HepG2 (cell line): ENCODE results near the gene NCMAP. TPM values are rescaled to one million over a fixed set of nuclear protein-coding genes. Genes with fewer than 3 reads are reported as not detected.

ENCODE experiments used
- DNMT1 ChIP-seq: sonication (generic); formaldehyde crosslinking; IDR thresholded peaks from 2 replicates; pipeline ENCODE4 v1.5.1; 2020; ENCODE audit warnings: mild to moderate bottlenecking, missing genetic modification reagents
- EP300 ChIP-seq, 3 experiments: sonication (generic) in 1 of 3; formaldehyde crosslinking in 1 of 3; IDR thresholded peaks; 2 replicates each; pipeline versions ENCODE4 v1.5.1 to v1.6.1; 2011 to 2020; ENCODE audit warnings: low read depth in 2 of 3, low read length in 2 of 3, borderline replicate concordance in 1 of 3, improper control_type of control experiment in 1 of 3, mild to moderate bottlenecking in 1 of 3, missing genetic modification reagents in 1 of 3, moderate library complexity in 1 of 3
- FOXA1 ChIP-seq, 2 experiments: fragments of 450-650 bp in 1 of 2; sonication (generic) in 1 of 2; formaldehyde crosslinking in 1 of 2; IDR thresholded peaks; 2 replicates each; pipeline versions ENCODE4 v1.4.0 to v1.6.1; 2016 to 2020; ENCODE audit warnings: missing genetic modification reagents in 1 of 2
- KLF12 ChIP-seq: sonication (generic); formaldehyde crosslinking; IDR thresholded peaks from 2 replicates; pipeline ENCODE4 v1.4.0; 2020; ENCODE audit warnings: missing genetic modification reagents, borderline replicate concordance
- MXD4 ChIP-seq: IDR thresholded peaks from 2 replicates; pipeline ENCODE4 v1.6.1; 2016; ENCODE audit warnings: mild to moderate bottlenecking, missing biosample characterization, missing genetic modification reagents
- NAIF1 ChIP-seq: sonication (generic); formaldehyde crosslinking; IDR thresholded peaks from 2 replicates; pipeline ENCODE4 v1.5.0; 2020; ENCODE audit warnings: mild to moderate bottlenecking, missing genetic modification reagents, borderline replicate concordance
- ONECUT2 ChIP-seq: sonication (generic); formaldehyde crosslinking; IDR thresholded peaks from 2 replicates; pipeline ENCODE4 v1.4.0; 2020; ENCODE audit warnings: missing genetic modification reagents
- PLRG1 ChIP-seq: fragments of 450-650 bp; conservative IDR thresholded peaks from 2 replicates; pipeline ENCODE4 v1.6.1; 2016
- RBM39 ChIP-seq: fragments of 200-400 bp; formaldehyde crosslinking; IDR thresholded peaks from one replicate; pipeline ENCODE4 v1.6.1; 2018; ENCODE audit warnings: antibody characterized with exemption, mild to moderate bottlenecking, low read depth, low read length; ENCODE audit not compliant: poor library complexity, severe bottlenecking
- SP1 ChIP-seq, 2 experiments: fragments of 450-650 bp in 1 of 2; sonication (generic) in 1 of 2; formaldehyde crosslinking in 1 of 2; IDR thresholded peaks; 2 replicates each; pipeline versions ENCODE4 v1.4.0 to v1.6.1; 2016 to 2020; ENCODE audit warnings: missing genetic modification reagents in 1 of 2
- SRY ChIP-seq: sonication (generic); formaldehyde crosslinking; IDR thresholded peaks from 2 replicates; pipeline ENCODE4 v1.8.0; 2022; ENCODE audit warnings: mild to moderate bottlenecking, missing genetic modification reagents
- ZNF253 ChIP-seq: sonication (generic); formaldehyde crosslinking; IDR thresholded peaks from 2 replicates; pipeline ENCODE4 v1.8.0; 2022; ENCODE audit warnings: mild to moderate bottlenecking, missing genetic modification reagents, borderline replicate concordance
- ZNF30 ChIP-seq: sonication (generic); formaldehyde crosslinking; IDR thresholded peaks from 2 replicates; pipeline ENCODE4 v1.5.0; 2020; ENCODE audit warnings: mild to moderate bottlenecking, missing genetic modification reagents
- ZNF557 ChIP-seq: sonication (generic); formaldehyde crosslinking; IDR thresholded peaks from 2 replicates; pipeline ENCODE4 v1.4.0; 2020; ENCODE audit warnings: missing genetic modification reagents
- polyA plus RNA-seq, 8 experiments: library from polyadenylated mRNA; depleted of rRNA in 3 of 8; stranded (reverse) in 7 of 8; unstranded in 1 of 8; fragments of >200 nt; fragmentation: Illumina TruSeq in 4 of 8; extraction: Trizol in 4 of 8; gene quantifications; 2 replicates each; pipeline versions ENCODE4 v1.2.1 to v1.2.3, GENCODE V29; 2011 to 2016; ENCODE audit warnings: low read depth in 4 of 8, missing spikeins in 1 of 8, mixed read lengths in 1 of 8; ENCODE audit not compliant: insufficient read depth in 1 of 8
- total RNA-seq, 5 experiments: library from RNA; depleted of rRNA; stranded (reverse); fragments of >200 nt; fragmentation: Illumina TruSeq; extraction: Trizol; gene quantifications; 2 replicates each; pipeline ENCODE4 v1.2.3, GENCODE V29; 2016; ENCODE audit warnings: low read depth in 1 of 5
- TF ChIP-seq, protein P1 (sequence below): sonication (generic); formaldehyde crosslinking; IDR thresholded peaks from 2 replicates; pipeline ENCODE4 v1.5.0; 2020; ENCODE audit warnings: missing genetic modification reagents, mild to moderate bottlenecking, borderline replicate concordance
- TF ChIP-seq, protein P2 (sequence below): IDR thresholded peaks from 2 replicates; pipeline ENCODE4 v1.4.0; 2020; ENCODE audit warnings: mild to moderate bottlenecking, missing genetic modification reagents
- TF ChIP-seq, protein P3 (sequence below): sonication (generic); formaldehyde crosslinking; IDR thresholded peaks from 2 replicates; pipeline ENCODE4 v1.9.0; 2021; ENCODE audit warnings: missing genetic modification reagents, borderline replicate concordance
- TF ChIP-seq, protein P4 (sequence below): sonication (generic); formaldehyde crosslinking; conservative IDR thresholded peaks from 2 replicates; pipeline ENCODE4 v1.4.0; 2020; ENCODE audit warnings: missing genetic modification reagents

NCMAP gene
- total and polyA plus RNA-seq, 2 of the 13 experiments (the other 11 are each of a cell fraction or from before 2014, with no cell fraction given): 2.7 to 20.0 TPM

DNA sequence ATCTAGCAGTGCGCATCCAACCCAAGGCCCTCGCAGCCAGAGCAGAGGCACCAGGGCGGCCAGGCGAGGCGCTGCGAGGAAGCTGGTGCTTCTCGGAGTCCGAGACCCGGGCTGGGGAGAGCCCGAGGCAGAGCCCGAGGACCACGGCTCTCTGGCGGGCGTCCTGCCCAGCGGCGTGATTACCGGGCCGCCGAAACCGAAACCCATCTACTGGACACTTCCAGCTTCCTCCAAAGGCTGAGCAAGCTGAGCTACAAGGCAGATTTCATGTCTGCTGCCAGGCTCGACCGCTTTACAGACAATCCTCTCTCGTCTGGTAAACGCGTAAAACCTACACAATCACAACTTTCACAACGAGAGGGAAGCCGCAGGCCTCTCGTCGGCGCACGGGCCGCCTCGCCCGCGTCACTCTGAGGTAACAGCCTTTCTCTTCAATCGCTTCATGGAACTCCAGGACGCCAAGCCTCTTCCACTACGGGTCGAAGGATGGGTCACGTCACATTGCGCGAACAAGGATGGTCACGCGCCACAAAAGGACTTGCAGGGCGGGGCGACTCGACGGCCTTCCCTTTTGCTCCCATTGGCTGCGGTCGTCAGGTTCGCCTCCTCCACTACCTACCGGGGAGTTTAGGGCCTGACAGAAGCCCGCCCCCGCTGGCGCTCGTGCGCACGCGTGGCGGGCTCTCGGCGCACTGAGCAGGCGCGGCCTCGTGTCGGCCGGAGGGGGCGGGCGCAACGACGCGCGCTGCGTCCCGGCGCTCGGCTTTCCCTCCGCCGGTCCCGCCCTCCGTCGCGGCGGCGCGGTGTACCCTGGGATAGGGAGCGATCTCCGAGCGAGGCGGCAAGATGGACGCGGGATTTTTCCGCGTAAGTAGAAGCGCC is 86.8 kb downstream of the NCMAP start, which contains the start of gene SRRM1 (continued):
- TF ChIP-seq, protein P1, sequence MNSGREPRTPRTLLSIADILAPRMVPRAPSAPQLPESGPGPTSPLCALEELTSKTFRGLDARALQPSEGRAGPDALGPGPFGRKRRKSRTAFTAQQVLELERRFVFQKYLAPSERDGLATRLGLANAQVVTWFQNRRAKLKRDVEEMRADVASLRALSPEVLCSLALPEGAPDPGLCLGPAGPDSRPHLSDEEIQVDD (CRISPR knock-in tag): no peak
- no peak for TF ChIP-seq SP1 (IDR thresholded peaks at IDR 0.05)
- peak; percentile 85 for TF ChIP-seq SP1 (CRISPR knock-in tag; IDR thresholded peaks at IDR 0.05)
- no peak for TF ChIP-seq RBM39
- TF ChIP-seq PLRG1: no peak
- peak; percentile 42; the same call in 1 of the 2 replicates for TF ChIP-seq SRY (CRISPR knock-in tag)
- TF ChIP-seq KLF12: peak; percentile 75; the same call in 1 of the 2 replicates
- TF ChIP-seq, protein P2, sequence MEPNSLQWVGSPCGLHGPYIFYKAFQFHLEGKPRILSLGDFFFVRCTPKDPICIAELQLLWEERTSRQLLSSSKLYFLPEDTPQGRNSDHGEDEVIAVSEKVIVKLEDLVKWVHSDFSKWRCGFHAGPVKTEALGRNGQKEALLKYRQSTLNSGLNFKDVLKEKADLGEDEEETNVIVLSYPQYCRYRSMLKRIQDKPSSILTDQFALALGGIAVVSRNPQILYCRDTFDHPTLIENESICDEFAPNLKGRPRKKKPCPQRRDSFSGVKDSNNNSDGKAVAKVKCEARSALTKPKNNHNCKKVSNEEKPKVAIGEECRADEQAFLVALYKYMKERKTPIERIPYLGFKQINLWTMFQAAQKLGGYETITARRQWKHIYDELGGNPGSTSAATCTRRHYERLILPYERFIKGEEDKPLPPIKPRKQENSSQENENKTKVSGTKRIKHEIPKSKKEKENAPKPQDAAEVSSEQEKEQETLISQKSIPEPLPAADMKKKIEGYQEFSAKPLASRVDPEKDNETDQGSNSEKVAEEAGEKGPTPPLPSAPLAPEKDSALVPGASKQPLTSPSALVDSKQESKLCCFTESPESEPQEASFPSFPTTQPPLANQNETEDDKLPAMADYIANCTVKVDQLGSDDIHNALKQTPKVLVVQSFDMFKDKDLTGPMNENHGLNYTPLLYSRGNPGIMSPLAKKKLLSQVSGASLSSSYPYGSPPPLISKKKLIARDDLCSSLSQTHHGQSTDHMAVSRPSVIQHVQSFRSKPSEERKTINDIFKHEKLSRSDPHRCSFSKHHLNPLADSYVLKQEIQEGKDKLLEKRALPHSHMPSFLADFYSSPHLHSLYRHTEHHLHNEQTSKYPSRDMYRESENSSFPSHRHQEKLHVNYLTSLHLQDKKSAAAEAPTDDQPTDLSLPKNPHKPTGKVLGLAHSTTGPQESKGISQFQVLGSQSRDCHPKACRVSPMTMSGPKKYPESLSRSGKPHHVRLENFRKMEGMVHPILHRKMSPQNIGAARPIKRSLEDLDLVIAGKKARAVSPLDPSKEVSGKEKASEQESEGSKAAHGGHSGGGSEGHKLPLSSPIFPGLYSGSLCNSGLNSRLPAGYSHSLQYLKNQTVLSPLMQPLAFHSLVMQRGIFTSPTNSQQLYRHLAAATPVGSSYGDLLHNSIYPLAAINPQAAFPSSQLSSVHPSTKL (CRISPR knock-in tag): peak; percentile 42; the same call in 1 of the 2 replicates
- no peak for TF ChIP-seq MXD4 (CRISPR knock-in tag)
- TF ChIP-seq, protein P3, sequence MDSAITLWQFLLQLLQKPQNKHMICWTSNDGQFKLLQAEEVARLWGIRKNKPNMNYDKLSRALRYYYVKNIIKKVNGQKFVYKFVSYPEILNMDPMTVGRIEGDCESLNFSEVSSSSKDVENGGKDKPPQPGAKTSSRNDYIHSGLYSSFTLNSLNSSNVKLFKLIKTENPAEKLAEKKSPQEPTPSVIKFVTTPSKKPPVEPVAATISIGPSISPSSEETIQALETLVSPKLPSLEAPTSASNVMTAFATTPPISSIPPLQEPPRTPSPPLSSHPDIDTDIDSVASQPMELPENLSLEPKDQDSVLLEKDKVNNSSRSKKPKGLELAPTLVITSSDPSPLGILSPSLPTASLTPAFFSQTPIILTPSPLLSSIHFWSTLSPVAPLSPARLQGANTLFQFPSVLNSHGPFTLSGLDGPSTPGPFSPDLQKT (CRISPR knock-in tag): no peak
- TF ChIP-seq ZNF253 (CRISPR knock-in tag): no peak
- TF ChIP-seq, protein P4, sequence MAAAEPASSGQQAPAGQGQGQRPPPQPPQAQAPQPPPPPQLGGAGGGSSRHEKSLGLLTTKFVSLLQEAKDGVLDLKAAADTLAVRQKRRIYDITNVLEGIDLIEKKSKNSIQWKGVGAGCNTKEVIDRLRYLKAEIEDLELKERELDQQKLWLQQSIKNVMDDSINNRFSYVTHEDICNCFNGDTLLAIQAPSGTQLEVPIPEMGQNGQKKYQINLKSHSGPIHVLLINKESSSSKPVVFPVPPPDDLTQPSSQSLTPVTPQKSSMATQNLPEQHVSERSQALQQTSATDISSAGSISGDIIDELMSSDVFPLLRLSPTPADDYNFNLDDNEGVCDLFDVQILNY (CRISPR knock-in tag): no peak
- no peak for TF ChIP-seq ZNF557 (CRISPR knock-in tag)
- TF ChIP-seq ONECUT2 (CRISPR knock-in tag): no peak
- peak; percentile 83; the same call in 1 of the 2 replicates for TF ChIP-seq DNMT1 (CRISPR knock-in tag)
- TF ChIP-seq ZNF30 (CRISPR knock-in tag): no peak
- no peak for TF ChIP-seq EP300 (IDR thresholded peaks at IDR 0.05; ENCODE audit: low read depth in 2 of 2, low read length in 2 of 2)
- peak; percentile 41; the same call in 1 of the 2 replicates for TF ChIP-seq EP300 (CRISPR knock-in tag; IDR thresholded peaks at IDR 0.05; ENCODE audit: borderline replicate concordance)
- TF ChIP-seq NAIF1: 0 out of 2 replicates have a peak, but pooled peaks have one; percentile 66
- no peak for TF ChIP-seq FOXA1 (IDR thresholded peaks at IDR 0.05)
- TF ChIP-seq FOXA1 (CRISPR knock-in tag; IDR thresholded peaks at IDR 0.05): no peak
